HEK293T (cell line): ENCODE data around the gene WFS1.

Experiments
- ARNT ChIP-seq: fragments of 450-650 bp; IDR thresholded peaks from 2 replicates; pipeline ENCODE4 v1.6.1; 2017; ENCODE audit warnings: mild to moderate bottlenecking
- BHLHE40 ChIP-seq: fragments of 450-650 bp; IDR thresholded peaks from 2 replicates; pipeline ENCODE4 v1.6.1; 2016; ENCODE audit warnings: mild to moderate bottlenecking, moderate library complexity, borderline replicate concordance
- ELF4 ChIP-seq: fragments of 450-650 bp; IDR thresholded peaks from 2 replicates; pipeline ENCODE4 v1.6.1; 2017; ENCODE audit warnings: antibody characterized with exemption
- FOXA1 ChIP-seq: fragments of 450-650 bp; IDR thresholded peaks from 2 replicates; pipeline ENCODE4 v1.6.1; 2016; ENCODE audit warnings: mild to moderate bottlenecking
- FOXK2 ChIP-seq: fragments of 450-650 bp; IDR thresholded peaks from 2 replicates; pipeline ENCODE4 v1.6.1; 2016; ENCODE audit warnings: mild to moderate bottlenecking
- FOXM1 ChIP-seq: fragments of 450-650 bp; IDR thresholded peaks from 2 replicates; pipeline ENCODE4 v1.6.1; 2017; ENCODE audit warnings: mild to moderate bottlenecking, borderline replicate concordance
- HDGF ChIP-seq: fragments of 450-650 bp; IDR thresholded peaks from 2 replicates; pipeline ENCODE4 v1.6.1; 2017; ENCODE audit warnings: antibody characterized with exemption, borderline replicate concordance
- L3MBTL2 ChIP-seq: fragments of 450-650 bp; conservative IDR thresholded peaks from 2 replicates; pipeline ENCODE4 v1.6.1; 2016; ENCODE audit warnings: mild to moderate bottlenecking
- LEF1 ChIP-seq: fragments of 450-650 bp; IDR thresholded peaks from 2 replicates; pipeline ENCODE4 v1.6.1; 2017; ENCODE audit warnings: mild to moderate bottlenecking, borderline replicate concordance
- PKNOX1 ChIP-seq: fragments of 450-650 bp; IDR thresholded peaks from 2 replicates; pipeline ENCODE4 v1.6.1; 2016
- SP1 ChIP-seq: fragments of 450-650 bp; IDR thresholded peaks from 2 replicates; pipeline ENCODE4 v1.6.1; 2017
- SUZ12 ChIP-seq: fragments of 450-650 bp; IDR thresholded peaks from 2 replicates; pipeline ENCODE4 v1.6.1; 2016; ENCODE audit warnings: mild to moderate bottlenecking
- TARDBP ChIP-seq: fragments of 450-650 bp; IDR thresholded peaks from 2 replicates; pipeline ENCODE4 v1.6.1; 2016
- ZNF384 ChIP-seq: fragments of 450-650 bp; IDR thresholded peaks from 2 replicates; pipeline ENCODE4 v1.6.1; 2016

- TF ChIP-seq FOXA1 (no peak), FOXM1 (no peak), ZNF384 (no peak), HDGF (no peak), LEF1 (no peak), ARNT (no peak), TARDBP (no peak), FOXK2 (no peak), SP1 (no peak), ELF4 (no peak), SUZ12 (no peak), PKNOX1 (no peak), L3MBTL2 (no peak), BHLHE40 (no peak)
These were observed 55.5 kb downstream of the WFS1 start for GRCh38 chr4:6324999-6325787.
